Keratinocyte (primary cell): ENCODE results near the gene MCTP2.
"Not testable (repeated sequence)": the region's sequence is repeated elsewhere in the genome, so short reads cannot be mapped to it uniquely, and the experiment has no call there.

Source experiments
- CTCF ChIP-seq, 3 experiments: IDR thresholded peaks in 1 of 3; conservative IDR thresholded peaks in 1 of 3; optimal IDR thresholded peaks in 1 of 3; 2 replicates in 2 of 3; 3 replicates in 1 of 3; pipeline versions ENCODE3 to v1.5.1; 2011; ENCODE audit warnings: low read length in 3 of 3, mild to moderate bottlenecking in 3 of 3, moderate library complexity in 2 of 3, control low read depth in 1 of 3, inconsistent platforms in 1 of 3; ENCODE audit not compliant: insufficient read depth in 2 of 3; ENCODE audit errors: extremely low read depth in 1 of 3
- EZH2 ChIP-seq: IDR thresholded peaks from one replicate; pipeline ENCODE4 v1.6.1; 2012; ENCODE audit warnings: inconsistent platforms, mild to moderate bottlenecking, low read length, moderate library complexity

- not testable (repeated sequence) for TF ChIP-seq CTCF (optimal IDR thresholded peaks at IDR 0.05 in 1 of 3, IDR thresholded peaks at IDR 0.05 in 1 of 3, conservative IDR thresholded peaks at IDR 0.05 in 1 of 3; ENCODE audit: extremely low read depth in 1 of 3, insufficient read depth in 2 of 3, low read length in 3 of 3); EZH2
Observed at GRCh38 chr15:94257776-94258175, 26.4 kb downstream of the MCTP2 start.
